ENCODE measurements around the gene TENT5A. TPM values are rescaled to one million over a fixed set of nuclear protein-coding genes. Genes with fewer than 3 reads are reported as not detected.

Gene TENT5A
- total RNA-seq, 1 donor: 40.0 TPM

DNA sequence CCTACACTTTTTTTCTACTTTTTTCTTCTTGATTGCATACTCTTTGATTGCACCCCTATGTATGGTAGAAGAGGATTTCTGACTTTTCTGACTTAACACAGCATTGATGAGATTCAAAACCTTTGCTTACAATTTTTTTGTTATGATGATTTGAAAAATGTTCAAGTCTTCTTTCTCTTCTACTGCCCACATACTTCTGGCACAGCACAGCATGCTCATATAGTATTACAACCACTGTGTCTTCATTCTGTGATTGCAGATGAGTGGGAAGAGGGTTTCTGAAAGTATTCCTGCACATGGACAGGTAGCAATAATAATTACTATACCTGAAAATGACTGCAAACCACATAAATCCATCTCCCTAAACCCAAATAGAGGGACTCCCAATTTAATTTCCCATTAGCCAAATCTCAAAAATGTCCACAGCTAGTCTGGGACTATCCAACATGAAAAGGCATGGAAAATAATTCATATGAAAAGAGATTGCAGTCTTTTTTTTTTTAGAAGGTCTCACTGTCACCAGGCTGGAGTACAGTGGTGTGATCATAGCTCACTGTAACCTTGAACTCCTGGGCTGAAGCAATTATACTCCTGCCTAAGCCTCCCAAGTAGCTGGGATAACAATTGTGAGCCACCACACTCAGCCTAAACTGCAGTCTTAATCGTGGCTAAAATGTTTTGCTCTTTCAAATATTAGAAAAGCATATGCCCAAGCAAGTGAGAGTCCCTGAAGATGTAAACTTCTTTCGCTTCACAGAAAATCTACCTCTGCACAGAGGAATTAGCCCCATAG lies 15.9 kb upstream of the TENT5A start:
- DNase-seq (ENCODE audit: low read depth): no peak
- H3K4me3 ChIP-seq (ENCODE audit: low read depth, low read length): no peak overlapping the region
- TF ChIP-seq, protein P1, sequence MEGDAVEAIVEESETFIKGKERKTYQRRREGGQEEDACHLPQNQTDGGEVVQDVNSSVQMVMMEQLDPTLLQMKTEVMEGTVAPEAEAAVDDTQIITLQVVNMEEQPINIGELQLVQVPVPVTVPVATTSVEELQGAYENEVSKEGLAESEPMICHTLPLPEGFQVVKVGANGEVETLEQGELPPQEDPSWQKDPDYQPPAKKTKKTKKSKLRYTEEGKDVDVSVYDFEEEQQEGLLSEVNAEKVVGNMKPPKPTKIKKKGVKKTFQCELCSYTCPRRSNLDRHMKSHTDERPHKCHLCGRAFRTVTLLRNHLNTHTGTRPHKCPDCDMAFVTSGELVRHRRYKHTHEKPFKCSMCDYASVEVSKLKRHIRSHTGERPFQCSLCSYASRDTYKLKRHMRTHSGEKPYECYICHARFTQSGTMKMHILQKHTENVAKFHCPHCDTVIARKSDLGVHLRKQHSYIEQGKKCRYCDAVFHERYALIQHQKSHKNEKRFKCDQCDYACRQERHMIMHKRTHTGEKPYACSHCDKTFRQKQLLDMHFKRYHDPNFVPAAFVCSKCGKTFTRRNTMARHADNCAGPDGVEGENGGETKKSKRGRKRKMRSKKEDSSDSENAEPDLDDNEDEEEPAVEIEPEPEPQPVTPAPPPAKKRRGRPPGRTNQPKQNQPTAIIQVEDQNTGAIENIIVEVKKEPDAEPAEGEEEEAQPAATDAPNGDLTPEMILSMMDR (IDR thresholded peaks at IDR 0.05; ENCODE audit: insufficient read depth, low read length): no peak

DNA sequence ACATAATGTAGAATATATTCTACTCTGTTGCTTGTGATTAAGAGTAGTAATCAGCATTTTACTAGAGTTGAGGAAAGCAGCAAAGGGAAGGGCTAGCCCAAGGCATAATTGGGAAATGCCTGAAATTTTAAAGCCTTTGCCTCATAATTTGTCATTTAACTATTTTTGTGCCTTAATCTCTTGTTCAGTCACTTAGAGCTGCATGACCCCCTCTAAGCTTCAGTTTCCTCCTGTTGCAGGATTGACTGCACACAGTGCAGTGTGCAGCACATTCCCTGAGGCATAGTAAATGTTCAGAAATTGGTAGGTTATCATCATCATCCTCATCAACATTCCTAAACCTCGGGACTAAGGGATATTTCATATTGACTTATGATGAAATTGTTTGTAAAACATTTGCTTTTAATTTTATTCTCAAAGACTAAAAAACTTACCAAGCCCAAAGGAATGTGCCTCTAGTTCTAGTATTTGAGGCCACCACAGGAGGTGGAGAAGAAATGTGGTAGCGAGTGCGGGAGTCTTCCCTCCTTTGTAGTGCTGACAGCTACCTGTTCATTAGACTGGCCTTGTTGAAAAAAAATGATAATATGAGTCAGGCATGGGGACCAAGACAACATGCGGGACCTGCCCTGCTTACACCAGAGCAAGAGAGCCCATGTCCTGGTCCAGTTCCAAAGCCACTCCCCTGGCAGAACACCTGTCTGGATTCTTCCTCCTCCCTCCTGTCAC lies 14.8 kb upstream of the TENT5A start:
- H3K4me3 ChIP-seq (ENCODE audit: low read depth, low read length): no peak overlapping the region
- peak; percentile 80 for DNase-seq (ENCODE audit: low read depth)
- TF ChIP-seq, protein P1 (IDR thresholded peaks at IDR 0.05; ENCODE audit: insufficient read depth, low read length): no peak

DNA sequence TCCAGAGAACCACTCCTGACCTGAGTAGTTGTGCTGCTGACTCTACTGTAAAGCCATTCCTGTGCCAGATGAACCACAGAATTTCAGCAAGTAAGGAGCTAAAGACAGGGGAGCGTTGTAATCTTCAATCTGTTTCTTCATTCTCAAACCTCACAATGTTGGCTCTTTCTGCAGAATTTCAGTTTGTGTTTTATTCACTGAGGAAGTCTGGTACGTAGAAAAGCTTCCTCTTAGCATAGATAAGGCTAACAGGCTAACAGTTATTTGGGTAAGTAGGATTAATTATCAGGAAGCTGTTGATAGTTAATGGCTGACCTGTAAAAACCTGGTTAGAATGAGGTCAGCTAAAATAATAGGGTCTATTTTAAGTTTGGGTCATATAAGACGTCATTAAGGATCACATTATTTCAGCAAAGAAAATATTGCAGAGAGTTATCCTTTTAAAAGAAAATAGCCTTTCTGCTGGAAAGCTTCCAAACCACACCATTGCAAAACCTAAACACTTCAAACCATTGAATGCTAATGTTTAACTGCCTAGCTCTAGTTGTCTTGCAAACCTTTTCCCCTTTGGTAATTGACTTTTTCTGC lies 14.1 kb upstream of the TENT5A start:
- TF ChIP-seq, protein P1 (IDR thresholded peaks at IDR 0.05; ENCODE audit: insufficient read depth, low read length): no peak
- peak; percentile 98 for DNase-seq (ENCODE audit: low read depth)
- no peak overlapping the region for H3K4me3 ChIP-seq (ENCODE audit: low read depth, low read length)

DNA sequence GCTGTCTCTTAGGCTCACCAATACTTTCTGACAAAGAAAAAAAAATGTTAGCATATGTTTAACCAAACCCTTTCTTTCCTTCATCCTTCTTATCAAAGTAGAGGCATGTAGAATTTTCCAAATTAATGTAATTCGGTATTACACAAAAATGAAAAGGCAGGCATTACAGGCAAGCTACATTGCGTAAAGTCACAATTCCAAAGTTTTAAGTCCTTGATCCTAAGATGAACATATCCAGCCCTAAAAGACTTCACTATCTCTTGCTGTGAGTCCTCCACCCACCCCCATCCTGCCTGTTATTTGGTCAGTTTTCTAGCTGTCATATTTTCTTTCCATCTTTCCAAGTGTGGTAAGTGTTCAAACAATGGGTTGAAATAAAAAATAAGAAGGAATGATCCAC lies 12.1 kb upstream of the TENT5A start:
- TF ChIP-seq, protein P1 (IDR thresholded peaks at IDR 0.05; ENCODE audit: insufficient read depth, low read length): no peak
- H3K4me3 ChIP-seq (ENCODE audit: low read depth, low read length): no peak overlapping the region
- DNase-seq (ENCODE audit: low read depth): no peak

DNA sequence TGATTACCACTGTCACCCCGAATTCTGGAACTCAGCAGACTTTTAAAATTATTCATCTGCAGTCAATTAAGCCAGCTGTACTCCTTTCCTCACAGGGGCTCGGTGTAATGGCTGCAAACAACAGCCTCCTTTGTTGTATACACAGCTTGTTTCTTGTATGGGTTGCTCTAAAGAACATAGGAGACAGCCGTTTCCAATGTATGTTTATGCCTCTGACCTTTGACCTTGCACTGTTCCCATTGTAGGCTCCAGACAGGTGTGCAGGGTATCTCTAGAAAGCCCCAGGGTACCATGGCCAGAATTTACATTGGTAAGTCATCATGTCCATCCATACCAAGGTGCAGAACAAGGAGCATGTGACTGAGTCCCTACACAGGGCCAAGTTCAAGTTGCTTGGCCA lies 11.5 kb upstream of the TENT5A start:
- TF ChIP-seq, protein P1 (IDR thresholded peaks at IDR 0.05; ENCODE audit: insufficient read depth, low read length): no peak
- no peak overlapping the region for H3K4me3 ChIP-seq (ENCODE audit: low read depth, low read length)
- no peak for DNase-seq (ENCODE audit: low read depth)

DNA sequence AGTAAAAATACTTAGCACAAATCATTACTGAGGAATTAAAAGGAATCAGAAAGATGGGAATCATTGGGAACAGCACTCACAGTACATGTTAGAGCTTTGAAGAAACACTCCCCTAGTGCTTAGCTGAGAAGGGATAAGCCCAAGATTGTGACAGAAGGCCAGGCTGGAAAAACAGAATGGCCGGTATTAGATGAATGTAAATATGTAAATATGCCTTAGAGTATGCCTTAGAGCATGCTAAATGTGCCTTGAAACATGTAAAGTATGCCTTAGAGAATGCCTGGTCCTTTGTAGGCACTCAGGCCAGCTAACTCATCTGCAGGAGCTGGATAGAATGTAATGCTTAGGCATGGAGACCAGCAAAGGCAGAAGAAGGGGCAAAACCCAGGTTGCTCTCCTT lies 10.6 kb upstream of the TENT5A start:
- no peak for DNase-seq (ENCODE audit: low read depth)
- TF ChIP-seq, protein P1 (IDR thresholded peaks at IDR 0.05; ENCODE audit: insufficient read depth, low read length): no peak
- no peak overlapping the region for H3K4me3 ChIP-seq (ENCODE audit: low read depth, low read length)
